Left renal pelvis (tissue), 4 donors: ENCODE measurements around the gene EPC2. TPM values are rescaled to one million over a fixed set of nuclear protein-coding genes. Genes with fewer than 3 reads are reported as not detected.
"Not testable (repeated sequence)": the region's sequence is repeated elsewhere in the genome, so short reads cannot be mapped to it uniquely, and the experiment has no call there.

Experiments
- DNase-seq, 4 donors: peaks; one replicate each; pipeline ENCODE4 v3.0.0-alpha.2; 2013; ENCODE audit warnings: low read depth in 4 of 4, low spot score in 3 of 4
- polyA plus RNA-seq, 4 donors: library from polyadenylated mRNA; unstranded; fragments of 120-200 nt; gene quantifications; one replicate each; pipeline ENCODE4 v1.2.1, GENCODE V29; 2013; ENCODE audit not compliant: insufficient read length in 4 of 4

The EPC2 gene
- polyA plus RNA-seq, 4 donors: 46.7 to 58.3 (median 51.4) TPM

DNA sequence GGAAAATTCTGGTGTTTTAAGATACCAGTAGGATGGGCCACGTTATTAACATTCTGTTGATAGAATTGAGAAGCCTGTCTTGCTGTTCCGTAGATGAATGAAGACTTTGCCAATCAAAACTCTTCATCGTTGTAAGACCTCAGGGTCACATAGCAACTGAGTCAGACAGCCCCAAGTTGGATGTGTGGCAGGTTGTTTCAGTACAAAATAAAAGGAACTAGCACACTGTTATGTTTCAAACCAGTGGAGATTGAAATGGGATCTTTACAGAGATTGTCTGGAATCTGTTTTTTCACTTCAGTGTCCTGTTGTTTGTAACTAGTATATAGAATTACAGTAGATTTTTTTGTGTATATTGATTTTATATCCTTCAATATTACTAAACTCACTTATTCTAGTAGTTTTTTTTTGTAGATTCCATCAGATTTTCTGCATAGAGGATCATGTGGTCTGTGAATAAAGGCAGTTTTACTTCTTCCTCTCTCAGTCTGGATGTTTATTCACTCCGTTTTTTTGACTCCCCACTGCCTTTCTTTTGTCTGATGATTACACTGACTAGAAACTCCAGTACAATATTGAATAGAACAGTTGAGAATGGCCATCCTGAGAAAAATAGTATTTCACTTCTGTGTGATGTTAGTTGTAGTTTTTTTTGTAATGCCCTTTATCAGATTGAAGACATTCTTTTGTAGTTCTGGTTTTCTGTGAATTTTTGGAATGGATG, 22.7 kb downstream of the EPC2 start:
- DNase-seq: no peak

GRCh38 chr2:148670773-148671172, 26.2 kb downstream of the EPC2 start:
- no peak for DNase-seq

GRCh38 chr2:148674063-148675020, 29.8 kb downstream of the EPC2 start:
- no peak for DNase-seq

DNA sequence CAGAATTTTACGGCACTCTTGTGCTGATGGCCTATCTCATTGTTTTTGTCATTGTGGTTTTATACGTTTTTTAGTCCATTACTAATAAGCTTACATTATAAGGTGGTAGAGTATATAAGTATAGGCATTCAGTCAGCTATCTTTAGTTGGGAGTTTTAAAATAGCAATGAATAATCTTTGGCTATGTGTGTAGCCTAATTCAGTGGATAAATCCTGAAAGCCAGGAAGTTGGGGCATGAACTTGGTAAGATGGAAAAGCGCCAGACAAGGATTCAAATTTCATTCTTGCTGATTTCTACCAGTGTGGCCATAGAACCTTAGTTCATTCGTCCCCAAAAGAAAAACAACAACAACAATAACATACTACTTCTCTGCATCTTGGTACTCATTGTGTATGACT, 31.2 kb downstream of the EPC2 start:
- DNase-seq: no peak

DNA sequence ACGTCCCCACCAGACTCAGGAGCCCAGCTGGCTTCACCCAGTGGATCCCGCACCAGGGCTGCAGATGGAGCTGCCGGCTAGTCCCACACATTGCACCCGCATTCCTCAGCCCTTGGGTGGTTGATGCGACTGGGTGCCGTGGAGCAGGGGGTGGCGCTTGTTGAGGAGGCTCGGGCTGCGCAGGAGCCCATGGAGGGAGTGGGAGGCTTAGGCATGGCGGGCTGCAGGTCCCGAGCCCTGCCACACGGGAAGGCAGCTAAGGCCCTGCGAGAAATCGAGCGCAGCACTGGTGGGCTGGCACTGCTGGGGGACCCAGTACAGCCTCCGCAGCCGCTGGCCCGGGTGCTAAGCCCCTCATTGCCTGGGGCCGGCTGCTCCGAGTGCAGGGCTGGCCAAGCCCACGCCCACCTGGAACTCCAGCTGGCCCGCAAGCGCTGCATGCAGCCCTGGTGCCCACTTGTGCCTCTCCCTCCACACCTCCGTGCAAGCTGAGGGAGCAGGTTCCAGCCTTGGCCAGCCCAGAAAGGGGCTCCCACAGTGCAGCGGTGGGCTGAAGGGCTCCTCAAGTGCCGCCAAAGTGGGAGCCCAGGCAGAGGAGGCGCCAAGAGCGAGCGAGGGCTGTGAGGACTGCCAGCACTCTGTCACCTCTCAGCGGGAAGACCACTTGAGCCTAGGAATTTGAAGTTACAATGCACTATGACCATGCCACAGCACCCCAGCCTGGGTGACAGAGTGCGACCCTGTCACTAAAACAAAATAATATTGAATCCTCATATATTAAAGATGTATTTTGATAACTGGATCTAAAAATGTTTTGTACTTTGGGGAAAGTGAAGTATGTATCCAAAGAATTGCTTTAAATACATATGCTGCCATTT, 34.0 kb downstream of the EPC2 start:
- DNase-seq: not testable (repeated sequence)

- DNase-seq: no peak
Measured at GRCh38 chr2:148680462-148680861, 35.9 kb downstream of the EPC2 start.

DNA sequence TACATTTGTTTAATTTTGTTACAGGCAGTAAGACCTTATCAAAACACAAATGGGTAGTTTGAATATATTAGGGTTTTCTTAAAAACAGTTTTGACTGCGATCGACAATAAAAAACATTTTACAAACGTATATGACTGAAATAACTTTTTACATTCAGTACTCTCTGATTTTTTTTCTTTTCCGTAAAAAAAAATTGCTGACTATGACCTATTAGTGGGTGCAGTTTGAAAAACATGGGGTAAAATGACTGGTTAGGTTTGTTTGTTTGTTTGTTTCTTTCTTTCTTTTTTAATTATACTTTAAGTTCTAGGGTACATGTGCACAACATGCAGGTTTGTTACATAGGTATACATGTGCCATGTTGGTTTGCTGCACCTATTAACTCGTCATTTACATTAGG, 36.9 kb downstream of the EPC2 start:
- DNase-seq: no peak

DNA sequence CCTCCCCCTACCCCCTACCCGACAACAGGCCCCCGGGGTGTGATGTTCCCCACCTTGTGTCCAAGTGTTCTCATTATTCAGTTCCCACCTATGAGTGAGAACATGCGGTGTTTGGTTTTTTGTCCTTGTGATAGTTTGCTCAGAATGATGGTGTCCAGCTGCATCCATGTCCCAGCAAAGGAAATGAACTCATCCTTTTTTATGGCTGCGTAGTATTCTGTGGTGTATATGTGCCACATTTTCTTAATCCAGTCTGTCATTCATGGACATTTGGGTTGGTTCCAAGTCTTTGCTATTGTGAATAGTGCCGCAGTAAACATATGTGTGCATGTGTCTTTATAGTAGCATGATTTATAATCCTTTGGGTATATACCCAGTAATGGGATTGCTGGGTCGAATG, 37.3 kb downstream of the EPC2 start:
- not testable (repeated sequence) for DNase-seq

- no peak for DNase-seq
Measured at GRCh38 chr2:148684507-148684906, 40.0 kb downstream of the EPC2 start.

- DNase-seq: no peak
Measured at GRCh38 chr2:148687543-148687942, 43.0 kb downstream of the EPC2 start.

DNA sequence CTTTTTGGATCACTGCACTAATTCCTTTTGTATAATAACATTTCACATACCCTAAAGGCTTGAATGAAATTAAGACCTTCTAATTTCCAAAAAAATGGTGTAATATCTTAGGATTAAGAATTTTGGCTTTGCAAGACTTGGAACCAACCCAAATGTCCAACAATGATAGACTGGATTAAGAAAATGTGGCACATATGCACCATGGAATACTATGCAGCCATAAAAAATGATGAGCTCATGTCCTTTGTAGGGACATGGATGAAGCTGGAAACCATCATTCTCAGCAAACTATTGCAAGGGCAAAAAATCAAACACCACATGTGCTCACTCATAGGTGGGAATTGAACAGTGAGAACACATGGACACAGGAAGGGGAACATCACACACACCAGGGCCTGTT, 43.5 kb downstream of the EPC2 start:
- DNase-seq: not testable (repeated sequence)

DNA sequence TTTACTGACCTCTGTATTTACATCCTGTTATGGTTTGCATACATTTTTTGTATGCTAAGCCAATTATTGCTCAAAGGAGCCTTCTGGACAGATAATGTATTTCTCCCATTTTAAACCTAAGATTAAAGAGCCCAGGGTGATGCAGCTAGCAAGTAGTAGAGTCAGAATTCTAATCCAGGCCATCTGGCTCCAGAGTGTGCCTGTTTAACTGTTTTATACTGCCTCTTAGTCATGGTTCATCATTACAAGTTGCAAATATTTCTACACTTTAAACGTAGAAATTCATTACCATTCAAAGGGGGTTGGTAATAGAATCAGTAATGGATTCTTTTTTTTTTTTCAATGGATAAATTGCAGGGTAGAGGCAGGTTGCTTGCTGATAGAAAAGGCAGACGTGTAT, 52.4 kb downstream of the EPC2 start:
- no peak for DNase-seq

DNA sequence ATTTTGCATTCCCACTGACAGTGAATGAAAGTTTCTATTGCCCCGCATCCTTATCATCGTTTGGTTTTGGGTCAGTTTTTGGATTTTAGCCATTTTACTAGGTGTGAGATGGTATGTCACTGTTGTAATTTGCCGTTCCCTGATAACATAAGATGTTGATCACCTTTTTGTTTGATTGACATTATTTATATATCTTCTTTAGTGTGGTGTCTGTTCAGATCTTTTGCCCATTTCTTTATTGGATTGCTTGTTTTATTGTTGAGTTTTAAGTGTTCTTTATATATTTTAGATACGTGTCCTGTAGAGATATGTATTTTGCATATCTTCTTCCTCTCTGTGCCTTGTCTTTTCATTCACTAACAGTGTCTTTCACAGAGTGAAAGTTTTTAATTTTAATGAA, 55.3 kb downstream of the EPC2 start:
- no peak for DNase-seq

DNA sequence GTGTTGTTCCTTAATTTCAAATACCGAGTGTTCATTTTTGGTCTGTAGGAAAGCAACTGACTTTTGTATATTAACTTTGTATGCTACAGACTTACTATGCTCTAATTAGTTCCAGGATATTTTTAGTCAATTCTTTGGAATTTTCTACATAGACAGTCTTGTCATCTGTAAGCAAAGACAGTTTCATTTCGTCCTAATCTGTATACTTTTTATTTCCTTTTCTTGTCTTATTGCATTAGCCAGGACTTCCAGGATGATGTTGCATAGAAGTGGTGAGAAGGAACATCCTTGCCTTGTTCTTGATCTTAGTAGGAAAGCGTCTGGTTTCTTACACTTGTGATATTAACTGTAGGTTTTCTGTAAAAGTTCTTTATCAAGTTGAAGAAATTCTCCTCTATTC, 56.5 kb downstream of the EPC2 start:
- no peak for DNase-seq

- no peak for DNase-seq
Measured at GRCh38 chr2:148701877-148702276, 57.3 kb downstream of the EPC2 start.

DNA sequence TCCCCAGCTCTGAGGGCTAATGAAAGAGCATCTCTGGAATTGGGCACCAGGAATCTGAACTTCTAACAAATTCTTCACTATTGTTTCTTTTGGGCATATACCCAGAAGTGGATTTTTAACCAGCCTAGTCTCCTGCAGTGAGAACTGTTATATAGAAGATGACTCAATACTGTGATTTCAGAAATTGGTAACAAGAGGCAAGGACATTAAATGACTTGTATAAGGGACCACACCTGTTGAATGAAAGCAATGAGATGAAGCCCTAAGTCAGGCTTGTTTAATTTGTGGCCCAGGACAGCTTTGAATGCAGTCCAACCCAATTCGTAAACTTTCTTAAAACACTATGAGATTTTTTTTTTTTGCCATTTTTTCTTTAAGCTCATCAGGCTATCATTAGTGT, 57.9 kb downstream of the EPC2 start:
- no peak for DNase-seq

DNA sequence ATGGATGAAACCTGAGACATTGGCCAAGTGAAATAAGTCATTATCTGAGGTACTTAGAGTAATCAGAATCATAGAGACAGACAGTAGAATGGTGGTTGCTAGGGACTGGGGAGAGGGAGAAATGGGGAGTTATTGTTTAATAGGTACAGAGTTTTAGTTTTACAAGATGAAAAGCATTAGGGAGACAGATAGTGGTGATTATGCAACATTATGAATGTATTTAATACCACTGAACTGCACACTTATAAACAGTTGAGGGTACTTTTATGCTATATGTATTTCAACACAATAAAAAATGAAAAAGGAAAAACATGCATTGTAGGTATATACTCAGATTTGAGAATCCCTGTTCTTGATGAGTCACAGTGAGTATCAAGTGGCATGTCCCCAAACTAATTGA, 59.7 kb downstream of the EPC2 start:
- DNase-seq: no peak

DNA sequence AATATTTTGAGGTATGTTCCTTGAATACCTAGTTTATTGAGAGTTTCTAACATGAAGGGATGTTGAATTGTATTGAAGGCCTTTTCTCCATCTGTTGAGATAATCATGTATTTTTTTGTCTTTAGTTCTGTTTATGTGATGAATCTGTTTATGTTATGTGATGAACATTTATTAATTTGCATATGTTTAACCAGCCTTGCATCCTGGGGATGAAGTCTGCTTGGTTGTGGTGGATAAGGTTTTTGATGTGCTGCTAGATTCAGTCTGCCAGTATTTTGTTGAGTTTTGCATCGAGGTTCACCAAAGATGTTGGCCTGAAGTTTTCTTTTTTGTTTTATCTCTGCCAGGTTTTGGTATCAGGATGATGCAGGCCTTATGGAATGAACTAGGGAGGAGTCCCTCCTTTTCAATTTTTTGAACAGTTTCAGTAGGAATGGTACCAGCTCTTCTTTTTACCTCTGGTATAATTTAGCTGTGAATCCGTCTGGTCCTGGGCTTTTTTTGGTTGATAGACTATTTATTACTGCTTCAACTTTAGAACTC, 71.9 kb downstream of the EPC2 start:
- DNase-seq: no peak

GRCh38 chr2:148718039-148718438, 73.5 kb downstream of the EPC2 start:
- no peak for DNase-seq

- DNase-seq: no peak
Measured at GRCh38 chr2:148719195-148719749, 74.7 kb downstream of the EPC2 start.
